ENCODE data around the gene WNT9A.

WNT9A gene

DNA sequence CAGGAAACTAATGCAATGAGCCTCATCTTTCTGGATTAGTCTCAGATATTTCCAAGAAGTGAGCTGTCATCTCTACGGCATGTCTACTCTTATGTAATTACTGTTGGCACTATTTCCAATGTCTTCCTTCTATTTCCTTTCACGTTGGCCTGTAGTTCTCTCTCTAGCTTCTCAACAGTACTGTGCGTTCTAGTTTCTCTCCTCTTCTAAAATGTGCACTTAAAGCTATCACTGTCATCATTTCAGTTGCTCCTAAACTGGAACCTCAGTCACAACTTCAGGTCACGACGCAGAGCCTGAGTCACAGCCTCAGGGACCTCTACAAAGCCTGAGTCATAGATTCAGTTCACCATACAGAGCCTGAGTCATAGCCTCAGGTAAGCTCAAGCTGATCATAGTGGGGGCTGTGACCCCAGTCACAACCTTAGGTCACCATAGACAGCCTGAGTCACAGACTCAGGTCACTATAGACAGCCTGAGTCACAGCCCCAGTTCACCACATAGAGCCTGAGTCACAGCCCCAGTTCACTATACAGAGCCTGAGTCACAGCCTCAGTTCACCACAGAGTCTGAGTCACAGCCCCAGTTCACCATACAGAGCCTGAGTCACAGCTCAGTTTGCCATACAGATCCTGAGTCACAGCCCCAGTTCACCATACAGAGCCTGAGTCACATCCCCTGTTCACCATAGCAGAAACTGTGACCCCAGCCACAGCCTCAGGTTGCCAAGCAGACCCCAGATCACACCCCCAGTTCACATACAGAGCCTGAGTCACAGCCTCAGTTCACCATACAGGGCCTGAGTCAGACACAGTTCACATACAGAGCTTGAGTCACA, 13.0 kb downstream of the WNT9A start (continued):
- TF ChIP-seq SETDB1 (IDR thresholded peaks at IDR 0.05; ENCODE audit: insufficient read length, low read length) (peak; percentile 94), ZNF677 (tag by site-specific recombination; IDR thresholded peaks at IDR 0.05) (no peak), ZBTB17 (tag by site-specific recombination; IDR thresholded peaks at IDR 0.05) (no peak), ZNF629 (tag by site-specific recombination; IDR thresholded peaks at IDR 0.05) (peak; percentile 83), KLF8 (tag by site-specific recombination; IDR thresholded peaks at IDR 0.05) (peak; percentile 81), ZNF341 (tag by site-specific recombination; IDR thresholded peaks at IDR 0.05; ENCODE audit: low read depth) (no peak), ZXDB (tag by site-specific recombination; IDR thresholded peaks at IDR 0.05) (no peak), SP7 (tag by site-specific recombination; IDR thresholded peaks at IDR 0.05) (peak; percentile 79), ZNF302 (tag by site-specific recombination; IDR thresholded peaks at IDR 0.05; ENCODE audit: low read depth) (no peak), GLI4 (tag by site-specific recombination; IDR thresholded peaks at IDR 0.05) (no peak), ZNF169 (tag by site-specific recombination; IDR thresholded peaks at IDR 0.05) (0 out of 2 replicates have a peak, but pooled peaks have one; percentile 31), ZNF324 (tag by site-specific recombination; IDR thresholded peaks at IDR 0.05) (peak; percentile 84), ZNF391 (tag by site-specific recombination; IDR thresholded peaks at IDR 0.05; ENCODE audit: borderline replicate concordance, low read depth) (peak; percentile 45; the same call in 1 of the 2 replicates), ZBTB21 (tag by site-specific recombination; IDR thresholded peaks at IDR 0.05) (peak; percentile 86), HOXA7 (CRISPR knock-in tag; IDR thresholded peaks at IDR 0.05; ENCODE audit: borderline replicate concordance) (no peak), ZFP37 (tag by site-specific recombination; IDR thresholded peaks at IDR 0.05) (no peak), ZNF184 (tag by site-specific recombination; IDR thresholded peaks at IDR 0.05) (peak; percentile 93), GLIS1 (tag by site-specific recombination; IDR thresholded peaks at IDR 0.05) (peak; percentile 32; the same call in 1 of the 2 replicates), ZNF621 (tag by site-specific recombination; IDR thresholded peaks at IDR 0.05) (0 out of 2 replicates have a peak, but pooled peaks have one; percentile 69), ZNF24 (tag by site-specific recombination; IDR thresholded peaks at IDR 0.05) (peak; percentile 91), ZSCAN23 (tag by site-specific recombination; IDR thresholded peaks at IDR 0.05) (peak; percentile 97), ZIC2 (tag by site-specific recombination; IDR thresholded peaks at IDR 0.05) (peak; percentile 25; the same call in 1 of the 2 replicates)
- TF ChIP-seq, protein P1, sequence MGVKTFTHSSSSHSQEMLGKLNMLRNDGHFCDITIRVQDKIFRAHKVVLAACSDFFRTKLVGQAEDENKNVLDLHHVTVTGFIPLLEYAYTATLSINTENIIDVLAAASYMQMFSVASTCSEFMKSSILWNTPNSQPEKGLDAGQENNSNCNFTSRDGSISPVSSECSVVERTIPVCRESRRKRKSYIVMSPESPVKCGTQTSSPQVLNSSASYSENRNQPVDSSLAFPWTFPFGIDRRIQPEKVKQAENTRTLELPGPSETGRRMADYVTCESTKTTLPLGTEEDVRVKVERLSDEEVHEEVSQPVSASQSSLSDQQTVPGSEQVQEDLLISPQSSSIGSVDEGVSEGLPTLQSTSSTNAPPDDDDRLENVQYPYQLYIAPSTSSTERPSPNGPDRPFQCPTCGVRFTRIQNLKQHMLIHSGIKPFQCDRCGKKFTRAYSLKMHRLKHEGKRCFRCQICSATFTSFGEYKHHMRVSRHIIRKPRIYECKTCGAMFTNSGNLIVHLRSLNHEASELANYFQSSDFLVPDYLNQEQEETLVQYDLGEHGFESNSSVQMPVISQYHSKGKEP (tag by site-specific recombination; IDR thresholded peaks at IDR 0.05) = no peak
- TF ChIP-seq, protein P2, sequence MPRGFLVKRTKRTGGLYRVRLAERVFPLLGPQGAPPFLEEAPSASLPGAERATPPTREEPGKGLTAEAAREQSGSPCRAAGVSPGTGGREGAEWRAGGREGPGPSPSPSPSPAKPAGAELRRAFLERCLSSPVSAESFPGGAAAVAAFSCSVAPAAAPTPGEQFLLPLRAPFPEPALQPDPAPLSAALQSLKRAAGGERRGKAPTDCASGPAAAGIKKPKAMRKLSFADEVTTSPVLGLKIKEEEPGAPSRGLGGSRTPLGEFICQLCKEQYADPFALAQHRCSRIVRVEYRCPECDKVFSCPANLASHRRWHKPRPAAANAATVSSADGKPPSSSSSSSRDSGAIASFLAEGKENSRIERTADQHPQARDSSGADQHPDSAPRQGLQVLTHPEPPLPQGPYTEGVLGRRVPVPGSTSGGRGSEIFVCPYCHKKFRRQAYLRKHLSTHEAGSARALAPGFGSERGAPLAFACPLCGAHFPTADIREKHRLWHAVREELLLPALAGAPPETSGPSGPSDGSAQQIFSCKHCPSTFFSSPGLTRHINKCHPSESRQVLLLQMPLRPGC (tag by site-specific recombination; IDR thresholded peaks at IDR 0.05) = peak; percentile 88
- TF ChIP-seq, protein P3, sequence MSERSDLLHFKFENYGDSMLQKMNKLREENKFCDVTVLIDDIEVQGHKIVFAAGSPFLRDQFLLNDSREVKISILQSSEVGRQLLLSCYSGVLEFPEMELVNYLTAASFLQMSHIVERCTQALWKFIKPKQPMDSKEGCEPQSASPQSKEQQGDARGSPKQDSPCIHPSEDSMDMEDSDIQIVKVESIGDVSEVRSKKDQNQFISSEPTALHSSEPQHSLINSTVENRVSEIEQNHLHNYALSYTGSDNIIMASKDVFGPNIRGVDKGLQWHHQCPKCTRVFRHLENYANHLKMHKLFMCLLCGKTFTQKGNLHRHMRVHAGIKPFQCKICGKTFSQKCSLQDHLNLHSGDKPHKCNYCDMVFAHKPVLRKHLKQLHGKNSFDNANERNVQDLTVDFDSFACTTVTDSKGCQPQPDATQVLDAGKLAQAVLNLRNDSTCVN (tag by site-specific recombination; optimal IDR thresholded peaks at IDR 0.05) = peak; percentile 15
- TF ChIP-seq, protein P4, sequence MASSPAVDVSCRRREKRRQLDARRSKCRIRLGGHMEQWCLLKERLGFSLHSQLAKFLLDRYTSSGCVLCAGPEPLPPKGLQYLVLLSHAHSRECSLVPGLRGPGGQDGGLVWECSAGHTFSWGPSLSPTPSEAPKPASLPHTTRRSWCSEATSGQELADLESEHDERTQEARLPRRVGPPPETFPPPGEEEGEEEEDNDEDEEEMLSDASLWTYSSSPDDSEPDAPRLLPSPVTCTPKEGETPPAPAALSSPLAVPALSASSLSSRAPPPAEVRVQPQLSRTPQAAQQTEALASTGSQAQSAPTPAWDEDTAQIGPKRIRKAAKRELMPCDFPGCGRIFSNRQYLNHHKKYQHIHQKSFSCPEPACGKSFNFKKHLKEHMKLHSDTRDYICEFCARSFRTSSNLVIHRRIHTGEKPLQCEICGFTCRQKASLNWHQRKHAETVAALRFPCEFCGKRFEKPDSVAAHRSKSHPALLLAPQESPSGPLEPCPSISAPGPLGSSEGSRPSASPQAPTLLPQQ (tag by site-specific recombination; IDR thresholded peaks at IDR 0.05) = no peak
- TF ChIP-seq, protein P5, sequence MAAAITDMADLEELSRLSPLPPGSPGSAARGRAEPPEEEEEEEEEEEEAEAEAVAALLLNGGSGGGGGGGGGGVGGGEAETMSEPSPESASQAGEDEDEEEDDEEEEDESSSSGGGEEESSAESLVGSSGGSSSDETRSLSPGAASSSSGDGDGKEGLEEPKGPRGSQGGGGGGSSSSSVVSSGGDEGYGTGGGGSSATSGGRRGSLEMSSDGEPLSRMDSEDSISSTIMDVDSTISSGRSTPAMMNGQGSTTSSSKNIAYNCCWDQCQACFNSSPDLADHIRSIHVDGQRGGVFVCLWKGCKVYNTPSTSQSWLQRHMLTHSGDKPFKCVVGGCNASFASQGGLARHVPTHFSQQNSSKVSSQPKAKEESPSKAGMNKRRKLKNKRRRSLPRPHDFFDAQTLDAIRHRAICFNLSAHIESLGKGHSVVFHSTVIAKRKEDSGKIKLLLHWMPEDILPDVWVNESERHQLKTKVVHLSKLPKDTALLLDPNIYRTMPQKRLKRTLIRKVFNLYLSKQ (tag by site-specific recombination; IDR thresholded peaks at IDR 0.05; ENCODE audit: borderline replicate concordance) = no peak
- TF ChIP-seq, protein P6, sequence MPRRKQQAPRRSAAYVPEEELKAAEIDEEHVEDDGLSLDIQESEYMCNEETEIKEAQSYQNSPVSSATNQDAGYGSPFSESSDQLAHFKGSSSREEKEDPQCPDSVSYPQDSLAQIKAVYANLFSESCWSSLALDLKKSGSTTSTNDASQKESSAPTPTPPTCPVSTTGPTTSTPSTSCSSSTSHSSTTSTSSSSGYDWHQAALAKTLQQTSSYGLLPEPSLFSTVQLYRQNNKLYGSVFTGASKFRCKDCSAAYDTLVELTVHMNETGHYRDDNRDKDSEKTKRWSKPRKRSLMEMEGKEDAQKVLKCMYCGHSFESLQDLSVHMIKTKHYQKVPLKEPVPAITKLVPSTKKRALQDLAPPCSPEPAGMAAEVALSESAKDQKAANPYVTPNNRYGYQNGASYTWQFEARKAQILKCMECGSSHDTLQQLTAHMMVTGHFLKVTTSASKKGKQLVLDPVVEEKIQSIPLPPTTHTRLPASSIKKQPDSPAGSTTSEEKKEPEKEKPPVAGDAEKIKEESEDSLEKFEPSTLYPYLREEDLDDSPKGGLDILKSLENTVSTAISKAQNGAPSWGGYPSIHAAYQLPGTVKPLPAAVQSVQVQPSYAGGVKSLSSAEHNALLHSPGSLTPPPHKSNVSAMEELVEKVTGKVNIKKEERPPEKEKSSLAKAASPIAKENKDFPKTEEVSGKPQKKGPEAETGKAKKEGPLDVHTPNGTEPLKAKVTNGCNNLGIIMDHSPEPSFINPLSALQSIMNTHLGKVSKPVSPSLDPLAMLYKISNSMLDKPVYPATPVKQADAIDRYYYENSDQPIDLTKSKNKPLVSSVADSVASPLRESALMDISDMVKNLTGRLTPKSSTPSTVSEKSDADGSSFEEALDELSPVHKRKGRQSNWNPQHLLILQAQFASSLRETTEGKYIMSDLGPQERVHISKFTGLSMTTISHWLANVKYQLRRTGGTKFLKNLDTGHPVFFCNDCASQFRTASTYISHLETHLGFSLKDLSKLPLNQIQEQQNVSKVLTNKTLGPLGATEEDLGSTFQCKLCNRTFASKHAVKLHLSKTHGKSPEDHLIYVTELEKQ (tag by site-specific recombination; IDR thresholded peaks at IDR 0.05; ENCODE audit: borderline replicate concordance) = peak; percentile 20; the same call in 1 of the 2 replicates

Measured in HEK293 (cell line).